ENCODE data around the gene MYLK4. TPM values are rescaled to one million over a fixed set of nuclear protein-coding genes. Genes with fewer than 3 reads are reported as not detected.
A peak's percentile ranks its signal among the peaks of the same experiment; 100 is the strongest.

The MYLK4 gene
- total and polyA plus RNA-seq, 2 experiments from 2014 or later: 0.20 to 0.43 TPM

GRCh38 chr6:2686515-2686914, 64.2 kb downstream of the MYLK4 start:
- in situ Hi-C loops (cut with MboI): no loop called here
- DNase-seq: no peak
- Histone ChIP-seq H4K20me1 (ENCODE audit: insufficient read depth) (no peaks in the 10 kb centered on the region), H3K9ac (no peak overlapping the region), H3K36me3 (ENCODE audit: low read depth) (no peaks in the 10 kb centered on the region), H3K27ac (no peak overlapping the region), H3K79me2 (ENCODE audit: insufficient read depth) (no peaks in the 10 kb centered on the region), H3K9me3 (ENCODE audit: low read depth) (no peaks in the 10 kb centered on the region), H3K4me2 (ENCODE audit: unreplicated experiment) (no peak overlapping the region), H3K4me3 (no peak overlapping the region), H3K9me2 (ENCODE audit: insufficient read depth) (no peaks in the 10 kb centered on the region), H3F3A (ENCODE audit: insufficient read depth) (peaks cover 15% of the 10 kb centered on the region), H3K4me1 (ENCODE audit: insufficient read depth) (peaks cover 8% of the 10 kb centered on the region), H3K27me3 (replicated peaks; ENCODE audit: insufficient read depth) (no peaks in the 10 kb centered on the region), H2AFZ (no peak overlapping the region)
- TF ChIP-seq EZH2phosphoT487 (IDR thresholded peaks at IDR 0.05; ENCODE audit: insufficient read depth, low read depth): no peak
- no peak for TF ChIP-seq EZH2 (IDR thresholded peaks at IDR 0.05; ENCODE audit: insufficient read depth, poor library complexity, severe bottlenecking)
- WGBS, 2 experiments (ENCODE audit: low coverage in 1 of 2, low lambda C conversion rate in 2 of 2, missing lambda C conversion rate in 2 of 2): 71 to 82% methylated on average over 11 of the region's 11 CpGs

- 87 to 90% methylated on average over 27 to 30 of the region's 30 CpGs for WGBS, 2 experiments (ENCODE audit: low coverage in 1 of 2, low lambda C conversion rate in 2 of 2, missing lambda C conversion rate in 2 of 2)
- peaks cover 15% of the 10 kb centered on the region for H3F3A ChIP-seq (ENCODE audit: insufficient read depth)
- H3K9me3 ChIP-seq (ENCODE audit: low read depth): no peaks in the 10 kb centered on the region
- no peaks in the 10 kb centered on the region for H3K79me2 ChIP-seq (ENCODE audit: insufficient read depth)
- no peak overlapping the region for H2AFZ ChIP-seq
- no peaks in the 10 kb centered on the region for H3K36me3 ChIP-seq (ENCODE audit: low read depth)
- DNase-seq: no peak
- no peak overlapping the region for H3K27ac ChIP-seq
- peaks cover 8% of the 10 kb centered on the region for H3K4me1 ChIP-seq (ENCODE audit: insufficient read depth)
- no peak overlapping the region for H3K4me2 ChIP-seq (ENCODE audit: unreplicated experiment)
- in situ Hi-C loops (cut with MboI): no loop called here
- TF ChIP-seq EZH2 (IDR thresholded peaks at IDR 0.05; ENCODE audit: insufficient read depth, poor library complexity, severe bottlenecking): no peak
- no peak for TF ChIP-seq EZH2phosphoT487 (IDR thresholded peaks at IDR 0.05; ENCODE audit: insufficient read depth, low read depth)
- H3K4me3 ChIP-seq: no peak overlapping the region
- no peaks in the 10 kb centered on the region for H3K9me2 ChIP-seq (ENCODE audit: insufficient read depth)
- H3K9ac ChIP-seq: no peak overlapping the region
- no peaks in the 10 kb centered on the region for H4K20me1 ChIP-seq (ENCODE audit: insufficient read depth)
- H3K27me3 ChIP-seq (replicated peaks; ENCODE audit: insufficient read depth): no peaks in the 10 kb centered on the region
Measured at GRCh38 chr6:2684766-2685754, 65.7 kb downstream of the MYLK4 start.

- Histone ChIP-seq H3K27ac (no peak overlapping the region), H3K4me1 (ENCODE audit: insufficient read depth) (peaks cover 8% of the 10 kb centered on the region), H3F3A (ENCODE audit: insufficient read depth) (peaks cover 11% of the 10 kb centered on the region), H2AFZ (no peak overlapping the region), H3K9ac (no peak overlapping the region), H3K4me2 (ENCODE audit: unreplicated experiment) (no peak overlapping the region), H3K36me3 (ENCODE audit: low read depth) (no peaks in the 10 kb centered on the region), H3K9me2 (ENCODE audit: insufficient read depth) (no peaks in the 10 kb centered on the region), H3K4me3 (no peak overlapping the region), H3K9me3 (ENCODE audit: low read depth) (no peaks in the 10 kb centered on the region), H3K79me2 (ENCODE audit: insufficient read depth) (no peaks in the 10 kb centered on the region), H4K20me1 (ENCODE audit: insufficient read depth) (no peaks in the 10 kb centered on the region), H3K27me3 (replicated peaks; ENCODE audit: insufficient read depth) (no peaks in the 10 kb centered on the region)
- 85 to 86% methylated on average over 18 of the region's 18 CpGs for WGBS, 2 experiments (ENCODE audit: low coverage in 1 of 2, low lambda C conversion rate in 2 of 2, missing lambda C conversion rate in 2 of 2)
- peak; percentile 11 for DNase-seq
- TF ChIP-seq EZH2 (IDR thresholded peaks at IDR 0.05; ENCODE audit: insufficient read depth, poor library complexity, severe bottlenecking): no peak
- no peak for TF ChIP-seq EZH2phosphoT487 (IDR thresholded peaks at IDR 0.05; ENCODE audit: insufficient read depth, low read depth)
- in situ Hi-C loops (cut with MboI): no loop called here
Measured at GRCh38 chr6:2684103-2684749, 66.5 kb downstream of the MYLK4 start.

GRCh38 chr6:2680264-2680922, 70.3 kb downstream of the MYLK4 start:
- Histone ChIP-seq H3K9ac (no peak overlapping the region), H3K79me2 (ENCODE audit: insufficient read depth) (no peaks in the 10 kb centered on the region), H3K9me2 (ENCODE audit: insufficient read depth) (no peaks in the 10 kb centered on the region), H4K20me1 (ENCODE audit: insufficient read depth) (no peaks in the 10 kb centered on the region), H3F3A (ENCODE audit: insufficient read depth) (no peaks in the 10 kb centered on the region), H3K4me2 (ENCODE audit: unreplicated experiment) (no peak overlapping the region), H2AFZ (no peak overlapping the region), H3K4me1 (ENCODE audit: insufficient read depth) (no peaks in the 10 kb centered on the region), H3K36me3 (ENCODE audit: low read depth) (no peaks in the 10 kb centered on the region), H3K4me3 (no peak overlapping the region), H3K27me3 (replicated peaks; ENCODE audit: insufficient read depth) (no peaks in the 10 kb centered on the region), H3K27ac (no peak overlapping the region), H3K9me3 (ENCODE audit: low read depth) (no peaks in the 10 kb centered on the region)
- 81 to 84% methylated on average over 15 of the region's 15 CpGs for WGBS, 2 experiments (ENCODE audit: low coverage in 1 of 2, low lambda C conversion rate in 2 of 2, missing lambda C conversion rate in 2 of 2)
- in situ Hi-C loops (cut with MboI): no loop called here
- DNase-seq: no peak
- TF ChIP-seq EZH2 (IDR thresholded peaks at IDR 0.05; ENCODE audit: insufficient read depth, poor library complexity, severe bottlenecking) (no peak), EZH2phosphoT487 (IDR thresholded peaks at IDR 0.05; ENCODE audit: insufficient read depth, low read depth) (no peak)

Data from GM23248 (cell line).